ENCODE data around the gene CCNL1. TPM values are rescaled to one million over a fixed set of nuclear protein-coding genes. Genes with fewer than 3 reads are reported as not detected.

Gene CCNL1
- total RNA-seq, 1 experiment from 2014 or later = 291 TPM

DNA sequence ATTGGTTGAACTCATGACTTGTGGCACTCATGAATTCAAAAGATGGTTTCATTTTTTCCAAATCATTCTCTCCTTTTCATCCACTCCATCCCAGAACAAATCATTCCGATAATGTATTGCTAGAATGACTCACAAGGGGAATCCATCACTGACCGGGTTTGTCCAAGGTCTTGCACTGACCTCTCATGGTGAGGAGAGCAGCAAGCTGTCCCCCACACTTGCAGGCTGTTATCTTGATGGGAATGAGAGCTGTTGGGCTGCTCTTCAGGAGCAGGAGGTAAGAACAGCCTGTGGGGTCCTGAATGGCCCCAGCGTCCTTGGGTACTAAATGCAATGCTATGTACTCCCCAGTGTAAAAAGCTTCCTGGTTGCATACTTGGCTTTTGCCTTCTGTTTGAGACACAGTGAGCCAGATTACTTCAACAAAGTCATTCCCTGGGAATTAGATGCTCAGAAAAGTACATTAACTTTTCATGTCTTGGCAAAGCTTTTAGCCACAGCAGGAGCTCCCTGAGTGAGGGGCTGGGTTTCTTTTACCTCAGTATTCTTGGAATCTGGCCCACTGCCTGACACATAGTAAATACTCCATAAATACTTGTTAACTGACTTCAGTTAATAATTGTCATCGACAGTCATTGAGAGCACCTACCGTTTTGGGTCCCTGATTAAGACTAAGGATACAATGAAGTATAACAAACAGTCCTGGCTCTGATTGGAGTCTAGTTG, 24.1 kb downstream of the CCNL1 start:
- peak overlapping the region; percentile 56 for H3K27ac Mint-ChIP-seq (ENCODE audit: unreplicated experiment)
- H3K27me3 Mint-ChIP-seq (ENCODE audit: unreplicated experiment) = no peaks in the 10 kb centered on the region
- TF ChIP-seq CTCF (IDR thresholded peaks at IDR 0.05; ENCODE audit: unreplicated experiment) = peak; percentile 24
- intact Hi-C loops (cut with micrococcal nuclease; ENCODE audit: unreplicated experiment) = loop anchor here (2.0 to 10.0 kb wide), 8 partner anchors 231 to 1141 kb away; partner anchors contain the start of genes SSR3 and TIPARP
- peaks cover 62% of the 10 kb centered on the region for H3K4me1 Mint-ChIP-seq (ENCODE audit: low read depth, unreplicated experiment)
- peaks cover 31% of the 10 kb centered on the region for H3K36me3 Mint-ChIP-seq (ENCODE audit: insufficient read depth, unreplicated experiment)
- H3K9me3 Mint-ChIP-seq (ENCODE audit: low read depth, unreplicated experiment) = no peaks in the 10 kb centered on the region
- DNase-seq = peak; percentile 64
- no TSS peak for BruUV-seq (replicated peaks)
- H3K4me3 Mint-ChIP-seq (ENCODE audit: low read depth, unreplicated experiment) = peak overlapping the region; percentile 42
- CTCF ChIA-PET = interaction anchor here (0.6 to 3.4 kb wide), 16 partner anchors 10 to 753 kb away, joined by 3 to 28 read pairs (median 5); partner anchors contain the start of gene SSR3

- no peak for DNase-seq
Observed at GRCh38 chr3:157134620-157135191, 25.2 kb downstream of the CCNL1 start.

DNA sequence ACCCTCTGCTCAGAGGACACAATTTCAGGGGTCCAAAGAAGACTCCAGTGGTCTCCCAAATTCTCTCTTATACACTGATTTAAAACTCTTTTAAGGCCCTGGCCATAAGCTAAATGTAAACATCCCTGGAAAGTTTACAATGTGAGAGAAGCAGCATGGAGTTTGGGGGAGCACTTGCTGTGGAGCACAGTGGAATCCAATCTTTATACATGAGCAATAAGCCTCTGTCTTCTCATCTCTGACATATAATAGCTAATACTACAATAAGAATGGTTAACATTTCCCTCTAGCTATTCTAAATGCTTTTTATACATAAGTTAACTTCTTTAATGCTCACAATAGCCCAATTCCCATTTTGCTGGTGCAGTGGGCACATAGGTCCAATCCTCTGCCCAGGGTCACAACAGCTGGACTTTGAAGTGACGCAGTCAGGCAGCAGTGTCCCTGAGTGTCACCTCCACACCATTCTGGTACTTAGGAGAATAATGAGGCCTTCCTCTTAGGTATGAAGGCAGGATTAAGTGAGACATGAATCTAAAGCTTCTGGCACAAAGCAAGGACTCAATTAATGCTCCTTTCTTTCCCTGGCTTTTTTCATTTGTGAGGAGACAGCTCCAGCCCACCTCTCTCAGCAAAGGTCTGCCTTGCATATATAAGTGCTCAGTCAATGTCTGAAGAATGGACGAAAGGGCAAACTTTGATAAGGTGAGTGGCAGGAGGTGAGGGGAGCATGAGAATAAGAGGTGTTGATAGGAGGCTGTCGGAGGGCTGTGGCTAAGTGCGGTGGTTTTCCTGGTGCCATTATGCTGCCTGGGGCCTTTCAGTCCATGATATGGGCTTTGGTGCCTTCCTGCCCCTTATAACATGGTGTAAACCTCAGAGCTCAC, 26.3 kb downstream of the CCNL1 start:
- DNase-seq = no peak
- TF ChIP-seq CTCF (IDR thresholded peaks at IDR 0.05; ENCODE audit: unreplicated experiment) = no peak
- H3K36me3 Mint-ChIP-seq (ENCODE audit: insufficient read depth, unreplicated experiment) = peaks cover 38% of the 10 kb centered on the region
- peaks cover 84% of the 10 kb centered on the region for H3K4me1 Mint-ChIP-seq (ENCODE audit: low read depth, unreplicated experiment)
- H3K27ac Mint-ChIP-seq (ENCODE audit: unreplicated experiment) = peak overlapping the region; percentile 27
- no peaks in the 10 kb centered on the region for H3K27me3 Mint-ChIP-seq (ENCODE audit: unreplicated experiment)
- no TSS peak for BruUV-seq (replicated peaks)
- H3K9me3 Mint-ChIP-seq (ENCODE audit: low read depth, unreplicated experiment) = no peaks in the 10 kb centered on the region
- intact Hi-C loops (cut with micrococcal nuclease; ENCODE audit: unreplicated experiment) = loop anchor here (10.0 kb wide), 3 partner anchors 229 to 829 kb away; no protein-coding TSS in a partner anchor
- no peak overlapping the region for H3K4me3 Mint-ChIP-seq (ENCODE audit: low read depth, unreplicated experiment)
- CTCF ChIA-PET = no interaction called here

More at GRCh38 chr3:157134620-157135191, 25.2 kb downstream of the CCNL1 start:
- intact Hi-C loops (cut with micrococcal nuclease; ENCODE audit: unreplicated experiment) = loop anchor here (5.0 to 10.0 kb wide), 4 partner anchors 230 to 830 kb away; partner anchors contain the start of gene SSR3
- Mint-ChIP-seq H3K27ac (ENCODE audit: unreplicated experiment) (no peak overlapping the region), H3K27me3 (ENCODE audit: unreplicated experiment) (no peaks in the 10 kb centered on the region), H3K9me3 (ENCODE audit: low read depth, unreplicated experiment) (no peaks in the 10 kb centered on the region), H3K36me3 (ENCODE audit: insufficient read depth, unreplicated experiment) (peaks cover 37% of the 10 kb centered on the region), H3K4me1 (ENCODE audit: low read depth, unreplicated experiment) (peaks cover 74% of the 10 kb centered on the region), H3K4me3 (ENCODE audit: low read depth, unreplicated experiment) (no peak overlapping the region)
- TF ChIP-seq CTCF (IDR thresholded peaks at IDR 0.05; ENCODE audit: unreplicated experiment) = no peak
- CTCF ChIA-PET = no interaction called here
- no TSS peak for BruUV-seq (replicated peaks)

DNA sequence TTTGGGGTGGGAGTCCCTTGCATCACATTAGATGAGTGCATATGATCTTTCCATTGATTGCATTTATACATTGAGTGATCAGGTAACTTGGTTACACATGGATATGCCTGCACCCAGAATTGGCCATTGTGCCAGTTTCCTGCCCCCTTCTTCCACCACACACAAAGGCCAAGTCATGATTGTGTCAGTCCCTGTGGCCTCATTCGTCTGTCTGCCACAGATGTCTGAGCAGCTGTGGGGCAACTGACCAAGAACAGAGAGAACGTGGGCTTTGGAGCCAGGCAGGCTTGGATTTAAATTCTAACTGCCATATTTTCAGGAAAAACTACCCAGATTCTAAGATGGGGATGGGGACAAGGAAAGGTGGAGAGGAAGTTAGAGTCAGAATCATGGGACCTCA, 27.0 kb downstream of the CCNL1 start:
- Mint-ChIP-seq H3K9me3 (ENCODE audit: low read depth, unreplicated experiment) (no peaks in the 10 kb centered on the region), H3K27me3 (ENCODE audit: unreplicated experiment) (no peaks in the 10 kb centered on the region), H3K27ac (ENCODE audit: unreplicated experiment) (peak overlapping the region; percentile 96), H3K4me1 (ENCODE audit: low read depth, unreplicated experiment) (peaks cover 89% of the 10 kb centered on the region), H3K4me3 (ENCODE audit: low read depth, unreplicated experiment) (no peak overlapping the region), H3K36me3 (ENCODE audit: insufficient read depth, unreplicated experiment) (peaks cover 42% of the 10 kb centered on the region)
- no peak for DNase-seq
- CTCF ChIA-PET = interaction anchor here (5.6 kb wide), 1 partner anchor 44 kb away, joined by 49 read pairs; no protein-coding TSS in a partner anchor
- intact Hi-C loops (cut with micrococcal nuclease; ENCODE audit: unreplicated experiment) = loop anchor here (10.0 kb wide), 3 partner anchors 228 to 828 kb away; no protein-coding TSS in a partner anchor
- BruUV-seq (replicated peaks) = no TSS peak
- no peak for TF ChIP-seq CTCF (IDR thresholded peaks at IDR 0.05; ENCODE audit: unreplicated experiment)
